OCI-LY7 (cell line): ENCODE data around the gene PLXNA4.

Experiments
- EZH2phosphoT487 ChIP-seq: fragments of 200-600 bp; sonication (generic); IDR thresholded peaks from 2 replicates; pipeline ENCODE4 v1.6.1; 2018; ENCODE audit warnings: low read depth, borderline replicate concordance, mild to moderate bottlenecking, mixed run types, antibody characterized with exemption, low read length, moderate library complexity, mixed read lengths
- TF ChIP-seq, protein P1 (sequence below): fragments of 200-600 bp; sonication (generic); conservative IDR thresholded peaks from 2 replicates; pipeline ENCODE4 v1.5.1; 2014; ENCODE audit warnings: mild to moderate bottlenecking, antibody characterized with exemption, low read length, moderate library complexity, mixed read lengths

GRCh38 chr7:132531562-132531961, 44.7 kb downstream of the PLXNA4 start:
- TF ChIP-seq, protein P1, sequence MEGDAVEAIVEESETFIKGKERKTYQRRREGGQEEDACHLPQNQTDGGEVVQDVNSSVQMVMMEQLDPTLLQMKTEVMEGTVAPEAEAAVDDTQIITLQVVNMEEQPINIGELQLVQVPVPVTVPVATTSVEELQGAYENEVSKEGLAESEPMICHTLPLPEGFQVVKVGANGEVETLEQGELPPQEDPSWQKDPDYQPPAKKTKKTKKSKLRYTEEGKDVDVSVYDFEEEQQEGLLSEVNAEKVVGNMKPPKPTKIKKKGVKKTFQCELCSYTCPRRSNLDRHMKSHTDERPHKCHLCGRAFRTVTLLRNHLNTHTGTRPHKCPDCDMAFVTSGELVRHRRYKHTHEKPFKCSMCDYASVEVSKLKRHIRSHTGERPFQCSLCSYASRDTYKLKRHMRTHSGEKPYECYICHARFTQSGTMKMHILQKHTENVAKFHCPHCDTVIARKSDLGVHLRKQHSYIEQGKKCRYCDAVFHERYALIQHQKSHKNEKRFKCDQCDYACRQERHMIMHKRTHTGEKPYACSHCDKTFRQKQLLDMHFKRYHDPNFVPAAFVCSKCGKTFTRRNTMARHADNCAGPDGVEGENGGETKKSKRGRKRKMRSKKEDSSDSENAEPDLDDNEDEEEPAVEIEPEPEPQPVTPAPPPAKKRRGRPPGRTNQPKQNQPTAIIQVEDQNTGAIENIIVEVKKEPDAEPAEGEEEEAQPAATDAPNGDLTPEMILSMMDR = no peak
- no peak for TF ChIP-seq EZH2phosphoT487
